ENCODE data around the gene AP3B1. TPM values are rescaled to one million over a fixed set of nuclear protein-coding genes. Genes with fewer than 3 reads are reported as not detected.

AP3B1 gene
- 44.7 TPM for total RNA-seq

GRCh38 chr5:78294248-78295034, at the start of gene AP3B1:
AP3B1 (minus strand) TSS chr5:78294698; CDS start chr5:78294579, 119 bp downstream.

Small RNA genes lying within 50 kb of the gene (small RNA-seq; reads per million reads assigned to genes)
- gene RF00019 (ENCODE audit: low replicate concordance) (not detected), gene RNU6-183P (ENCODE audit: low replicate concordance) (not detected)

Other genes with a start within 250 kb of the AP3B1 start
- gene SCAMP1, start 65.9 kb upstream of the AP3B1 start, total RNA-seq: 46.0 TPM